Activated CD4-positive, alpha-beta memory T cell treated with anti-CD3 and anti-CD28 coated beads, Interleukin-2, amount 10 ng/mL, durations not matched to agents 7 days and 5 days (primary cell): ENCODE measurements around the gene PKLR. TPM values are rescaled to one million over a fixed set of nuclear protein-coding genes. Genes with fewer than 3 reads are reported as not detected.

Source experiments
- CTCF ChIA-PET: fragments of 350-600 bp; sonication (Branson Sonifier 250); formaldehyde crosslinking; loops from one replicate; lab custom pipeline; 2021; ENCODE audit warnings: antibody characterized with exemption, inconsistent platforms; lab: Charles Lee
- POLR2A ChIA-PET: fragments of 350-600 bp; sonication (Branson Sonifier 250); formaldehyde crosslinking; loops from one replicate; lab custom pipeline; 2021; ENCODE audit warnings: antibody characterized with exemption; lab: Charles Lee
- DNase-seq: peaks from one replicate; pipeline ENCODE4 v3.0.0-alpha.2; 2020
- H3K27ac Mint-ChIP-seq: one replicate; pipeline ENCODE4 v1.8.0; 2021; ENCODE audit warnings: mild to moderate bottlenecking, mixed read lengths
- H3K27me3 Mint-ChIP-seq: one replicate; pipeline ENCODE4 v1.8.0; 2021; ENCODE audit warnings: mixed read lengths
- H3K36me3 Mint-ChIP-seq: one replicate; pipeline ENCODE4 v1.8.0; 2021; ENCODE audit warnings: low read depth, mixed read lengths
- H3K4me1 Mint-ChIP-seq: one replicate; pipeline ENCODE4 v1.8.0; 2021; ENCODE audit warnings: mixed read lengths
- H3K4me3 Mint-ChIP-seq: one replicate; pipeline ENCODE4 v1.8.0; 2021; ENCODE audit warnings: mild to moderate bottlenecking, mixed read lengths
- H3K9me3 Mint-ChIP-seq: one replicate; pipeline ENCODE4 v1.8.0; 2021; ENCODE audit warnings: mixed read lengths
- total RNA-seq, 2 experiments: library from RNA; stranded (reverse); gene quantifications; one replicate each; pipeline ENCODE4 v1.2.3, GENCODE V29; 2021

Gene PKLR
- total RNA-seq, 2 experiments from 2014 or later: not detected

DNA sequence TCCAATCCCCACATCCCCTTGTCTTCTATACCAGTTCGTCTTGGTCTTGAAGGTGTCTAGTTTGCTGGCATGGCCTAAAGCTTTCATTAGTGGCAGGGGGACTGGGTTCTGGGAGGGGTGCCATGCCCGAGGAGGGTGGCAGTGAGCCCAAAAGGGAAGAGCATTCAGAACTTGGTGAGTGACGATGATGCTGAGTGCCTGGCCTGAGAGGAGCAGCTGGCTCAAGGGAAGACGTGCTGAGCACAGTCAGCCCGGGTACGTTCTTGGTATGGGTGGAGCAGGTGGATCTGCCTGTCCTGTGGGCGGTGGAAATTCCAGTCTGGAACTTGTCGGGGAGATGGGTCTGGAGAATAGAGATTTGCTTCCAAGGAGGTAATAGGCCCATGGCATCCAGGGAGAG is 12.0 kb upstream of the PKLR start:
- DNase-seq: no peak
- Mint-ChIP-seq H3K27ac (no peak overlapping the region), H3K9me3 (no peaks in the 10 kb centered on the region), H3K4me3 (no peak overlapping the region), H3K4me1 (peaks cover 39% of the 10 kb centered on the region), H3K36me3 (peaks cover 61% of the 10 kb centered on the region), H3K27me3 (no peaks in the 10 kb centered on the region)
- ChIA-PET CTCF (interaction anchor here (0.8 to 1.3 kb wide), 3 partner anchors 10 to 62 kb away, joined by 3 to 4 read pairs (median 4); no protein-coding TSS in a partner anchor), POLR2A (interaction anchor here (1.6 kb wide), 1 partner anchor 40 kb away, joined by 5 read pairs; the partner anchor contains the start of gene CLK2)

DNA sequence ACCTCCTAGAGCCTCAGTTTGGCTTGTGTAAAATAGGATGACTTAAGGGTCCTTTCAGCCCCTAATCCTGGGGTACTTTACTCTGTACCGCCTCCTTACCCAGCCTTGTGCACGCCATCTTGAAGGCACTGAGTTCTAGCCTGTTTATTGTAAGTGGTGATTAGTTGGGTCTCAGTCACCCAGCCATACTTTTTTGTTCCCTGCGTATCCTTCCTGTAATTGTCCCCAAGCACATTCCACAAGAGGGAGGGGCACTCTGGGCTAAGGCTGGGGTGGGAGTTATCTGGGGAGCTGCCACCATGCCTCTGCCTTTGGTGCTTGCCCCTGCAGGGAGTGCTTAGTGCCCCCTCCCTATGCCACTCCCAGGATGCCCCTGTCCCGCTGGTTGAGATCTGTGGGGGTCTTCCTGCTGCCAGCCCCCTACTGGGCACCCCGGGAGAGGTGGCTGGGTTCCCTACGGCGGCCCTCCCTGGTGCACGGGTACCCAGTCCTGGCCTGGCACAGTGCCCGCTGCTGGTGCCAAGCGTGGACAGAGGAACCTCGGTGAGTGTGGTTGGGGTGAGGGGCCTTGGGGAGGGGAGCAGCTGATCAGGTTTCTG is 8.3 kb upstream of the PKLR start:
- no peak for DNase-seq
- Mint-ChIP-seq H3K27ac (peak overlapping the region; percentile 97), H3K4me1 (peaks cover 50% of the 10 kb centered on the region), H3K4me3 (peak overlapping the region; percentile 92), H3K27me3 (no peaks in the 10 kb centered on the region), H3K9me3 (no peaks in the 10 kb centered on the region), H3K36me3 (peaks cover 45% of the 10 kb centered on the region)
- CTCF ChIA-PET: interaction anchor here (1.6 kb wide), 1 partner anchor 59 kb away, joined by 7 read pairs; no protein-coding TSS in a partner anchor
- POLR2A ChIA-PET: interaction anchor here (1.5 to 6.1 kb wide), 2 partner anchors 13 to 64 kb away, joined by 4 to 50 read pairs; partner anchors contain the start of gene RUSC1

- Mint-ChIP-seq H3K27ac (peak within 1 kb of the TSS; percentile 97), H3K27me3 (no peaks in the 10 kb centered on the region), H3K36me3 (peaks cover 44% of the 10 kb centered on the region), H3K4me1 (peaks cover 50% of the 10 kb centered on the region), H3K4me3 (peak within 1 kb of the TSS; percentile 92), H3K9me3 (no peaks in the 10 kb centered on the region)
- ChIA-PET POLR2A (interaction anchor here (0.7 to 6.1 kb wide), 16 partner anchors 9 to 255 kb away, joined by 3 to 50 read pairs (median 4); partner anchors contain the start of genes CLK2, HCN3, KRTCAP2 and RUSC1), CTCF (interaction anchor here (0.6 to 2.3 kb wide), 9 partner anchors 8 to 136 kb away, joined by 3 to 39 read pairs (median 4); partner anchors contain the start of genes KRTCAP2 and RUSC1)
- peak; percentile 99 for DNase-seq
Observed at GRCh38 chr1:155308493-155309422, 7.5 kb upstream of the PKLR start, which contains the start of gene FDPS. Gene FDPS, plus strand, starts transcription at chr1:155308866. Its CDS starts 924 bp downstream, at chr1:155309790.

- no peak for DNase-seq
- Mint-ChIP-seq H3K36me3 (peaks cover 32% of the 10 kb centered on the region), H3K4me1 (peaks cover 40% of the 10 kb centered on the region), H3K27me3 (no peaks in the 10 kb centered on the region), H3K27ac (peak overlapping the region; percentile 97), H3K4me3 (peak overlapping the region; percentile 17), H3K9me3 (no peaks in the 10 kb centered on the region)
- POLR2A ChIA-PET: interaction anchor here (0.9 to 6.1 kb wide), 9 partner anchors 11 to 155 kb away, joined by 3 to 50 read pairs (median 6); partner anchors contain the start of genes CLK2, RUSC1 and SCAMP3
- CTCF ChIA-PET: interaction anchor here (0.8 to 2.3 kb wide), 8 partner anchors 14 to 135 kb away, joined by 3 to 39 read pairs (median 4); partner anchors contain the start of genes KRTCAP2 and RUSC1
Observed at GRCh38 chr1:155307247-155307740, 6.1 kb upstream of the PKLR start.

DNA sequence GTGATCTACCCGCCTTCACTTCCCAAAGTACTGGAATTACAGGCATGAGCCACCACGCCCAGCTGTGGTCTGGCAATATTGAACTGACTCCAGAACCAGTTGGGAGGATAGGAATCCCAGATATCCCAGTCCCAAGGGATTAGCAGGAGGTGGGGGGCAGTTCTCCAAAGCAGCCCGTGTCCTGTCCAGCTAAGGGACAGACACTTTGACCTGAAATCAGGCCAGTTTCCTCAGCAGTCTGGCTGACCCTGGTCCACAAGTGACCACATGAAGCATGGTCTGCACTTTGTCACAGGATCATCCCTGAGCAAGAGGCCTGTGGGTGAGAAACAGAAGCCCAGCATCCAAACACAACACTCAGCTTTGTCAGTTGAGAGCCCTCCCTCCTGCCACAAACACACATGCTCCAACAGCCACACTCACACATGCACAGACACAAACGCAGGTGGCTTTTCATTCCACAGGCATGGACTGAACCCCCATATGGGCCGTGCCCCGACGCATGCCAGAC is 4.7 kb upstream of the PKLR start:
- Mint-ChIP-seq H3K4me3 (no peak overlapping the region), H3K36me3 (peaks cover 20% of the 10 kb centered on the region), H3K27me3 (no peaks in the 10 kb centered on the region), H3K9me3 (no peaks in the 10 kb centered on the region), H3K4me1 (peaks cover 27% of the 10 kb centered on the region), H3K27ac (peak overlapping the region; percentile 21)
- ChIA-PET POLR2A (interaction anchor here (1.7 kb wide), 1 partner anchor 33 kb away, joined by 3 read pairs; the partner anchor contains the start of gene CLK2), CTCF (interaction anchor here (0.6 to 0.8 kb wide), 3 partner anchors 18 to 300 kb away, joined by 3 read pairs; no protein-coding TSS in a partner anchor)
- no peak for DNase-seq

DNA sequence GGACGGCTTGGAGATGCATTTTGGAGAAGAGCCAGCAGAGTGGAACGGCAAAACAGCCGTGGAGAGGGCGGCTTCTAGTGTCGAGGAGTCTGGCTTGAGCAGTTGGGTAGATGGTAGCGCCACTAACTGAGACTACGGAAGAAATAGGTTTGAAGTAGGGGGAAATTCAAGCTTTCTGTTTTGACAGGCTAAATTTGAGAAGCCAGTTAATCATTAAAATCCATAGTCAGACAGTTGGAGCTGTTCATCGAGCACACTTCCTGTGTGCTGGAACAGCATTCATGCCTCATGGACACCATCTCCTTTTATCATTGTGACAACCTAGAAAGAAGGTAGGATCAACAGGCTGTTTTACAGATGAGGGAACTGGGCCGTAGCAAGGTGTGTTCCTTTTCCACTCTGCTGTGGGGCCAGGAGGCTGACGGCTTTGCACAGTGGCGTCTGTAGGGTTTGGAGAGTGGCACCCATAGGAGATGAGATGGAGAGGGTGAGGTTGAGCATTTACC is 3.4 kb upstream of the PKLR start:
- peaks cover 15% of the 10 kb centered on the region for H3K4me1 Mint-ChIP-seq
- no peaks in the 10 kb centered on the region for H3K9me3 Mint-ChIP-seq
- ChIA-PET CTCF (interaction anchor here (0.6 kb wide), 1 partner anchor 313 kb away, joined by 3 read pairs; no protein-coding TSS in a partner anchor), POLR2A (interaction anchor here (0.7 to 1.7 kb wide), 2 partner anchors 32 to 43 kb away, joined by 3 to 4 read pairs; partner anchors contain the start of genes CLK2 and SCAMP3)
- DNase-seq: no peak
- H3K4me3 Mint-ChIP-seq: no peak overlapping the region
- H3K36me3 Mint-ChIP-seq: peaks cover 6% of the 10 kb centered on the region
- H3K27me3 Mint-ChIP-seq: no peaks in the 10 kb centered on the region
- H3K27ac Mint-ChIP-seq: no peak overlapping the region

DNA sequence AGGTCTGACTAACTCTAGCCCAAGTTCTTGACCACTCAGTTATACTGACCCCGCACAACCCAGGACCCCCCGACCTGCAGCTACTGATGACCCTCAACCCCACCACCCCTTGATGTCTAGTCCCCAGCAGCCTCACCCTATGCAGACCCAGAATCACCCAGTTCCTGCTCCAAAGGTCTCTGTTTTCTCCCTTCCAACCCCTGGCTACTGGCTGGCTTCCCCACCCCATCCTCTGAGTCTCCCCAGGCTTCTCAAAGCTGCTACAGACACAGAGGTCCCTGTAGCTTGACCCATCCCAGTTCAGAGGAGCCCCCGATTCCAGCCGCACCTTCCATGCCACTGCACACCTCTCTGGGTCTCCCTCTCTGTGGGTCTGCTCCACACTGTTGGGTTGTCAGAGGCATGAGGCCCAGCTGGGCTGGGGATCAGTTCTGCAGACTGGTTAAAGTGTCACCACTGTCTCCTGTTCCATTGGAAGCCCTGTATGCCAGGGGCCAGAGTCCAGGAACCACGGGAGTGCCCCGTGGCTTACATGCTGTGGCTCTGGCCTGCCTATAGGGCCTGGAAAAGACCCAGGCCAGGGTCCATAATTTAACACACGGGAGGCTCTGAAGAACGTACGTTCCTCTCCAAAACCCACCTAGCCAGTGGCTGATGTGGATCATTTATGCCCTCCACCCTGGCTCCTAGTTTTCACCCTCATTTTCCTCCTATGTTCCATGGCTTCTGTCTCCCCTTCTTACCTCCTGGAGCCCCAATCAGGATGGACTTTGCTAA is 497 bp downstream of the PKLR start:
- H3K9me3 Mint-ChIP-seq: no peaks in the 10 kb centered on the region
- H3K36me3 Mint-ChIP-seq: no peaks in the 10 kb centered on the region
- no peak overlapping the region for H3K4me3 Mint-ChIP-seq
- POLR2A ChIA-PET: interaction anchor here (1.2 kb wide), 1 partner anchor 28 kb away, joined by 3 read pairs; no protein-coding TSS in a partner anchor
- no peak for DNase-seq
- peaks cover 1% of the 10 kb centered on the region for H3K4me1 Mint-ChIP-seq
- H3K27ac Mint-ChIP-seq: no peak overlapping the region
- CTCF ChIA-PET: no interaction called here
- H3K27me3 Mint-ChIP-seq: peaks cover 18% of the 10 kb centered on the region

DNA sequence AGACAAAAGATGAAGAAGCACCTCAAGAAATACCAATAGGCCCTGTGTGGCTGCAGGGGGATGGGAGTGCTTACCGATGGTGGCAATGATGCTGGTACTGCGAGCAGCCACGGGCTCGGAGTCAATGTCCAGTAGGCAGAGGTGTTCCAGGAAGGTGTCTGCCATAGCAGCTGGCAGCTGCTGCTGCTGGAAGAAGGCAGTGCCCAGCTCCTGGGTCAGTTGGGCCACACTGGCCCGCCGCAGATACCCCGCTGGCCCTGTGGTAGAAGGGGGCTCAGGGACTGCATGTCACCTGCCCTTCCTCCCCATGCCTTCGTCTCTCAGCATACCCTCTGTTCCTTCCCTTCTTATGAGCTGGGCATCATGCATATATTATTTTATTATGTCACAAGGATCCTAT is 1.2 kb downstream of the PKLR start:
- ChIA-PET CTCF (no interaction called here), POLR2A (interaction anchor here (0.7 to 1.2 kb wide), 2 partner anchors 23 to 27 kb away, joined by 3 read pairs; no protein-coding TSS in a partner anchor)
- no peak overlapping the region for H3K4me3 Mint-ChIP-seq
- H3K27ac Mint-ChIP-seq: no peak overlapping the region
- H3K9me3 Mint-ChIP-seq: no peaks in the 10 kb centered on the region
- no peak for DNase-seq
- H3K27me3 Mint-ChIP-seq: peaks cover 22% of the 10 kb centered on the region
- H3K36me3 Mint-ChIP-seq: no peaks in the 10 kb centered on the region
- H3K4me1 Mint-ChIP-seq: peaks cover 4% of the 10 kb centered on the region

GRCh38 chr1:155297384-155297783 is 3.9 kb downstream of the PKLR start:
- no peak for DNase-seq
- Mint-ChIP-seq H3K27me3 (peaks cover 39% of the 10 kb centered on the region), H3K4me3 (no peak overlapping the region), H3K4me1 (peaks cover 8% of the 10 kb centered on the region), H3K9me3 (no peaks in the 10 kb centered on the region), H3K27ac (no peak overlapping the region), H3K36me3 (no peaks in the 10 kb centered on the region)
- CTCF ChIA-PET: no interaction called here
- POLR2A ChIA-PET: interaction anchor here (1.1 kb wide), 1 partner anchor 20 kb away, joined by 3 read pairs; no protein-coding TSS in a partner anchor

DNA sequence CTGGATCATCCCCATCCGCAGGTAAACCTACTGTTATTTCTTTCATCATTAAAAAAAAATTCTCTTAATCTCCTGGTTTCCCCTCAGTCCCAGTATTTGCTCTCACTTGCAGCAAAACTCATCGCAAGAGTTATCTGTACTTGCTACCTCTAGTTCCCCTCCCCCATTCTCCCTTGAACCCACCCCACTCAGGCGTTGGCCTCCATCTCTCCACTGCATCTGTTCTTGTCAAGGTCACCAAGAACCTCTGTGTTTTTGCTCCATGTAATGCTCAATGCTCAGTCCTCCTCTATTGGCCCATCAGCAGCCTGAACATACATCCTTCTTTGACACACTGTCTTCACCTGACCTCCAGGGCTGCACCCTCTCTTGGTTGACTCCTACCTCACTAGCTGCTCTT is 4.6 kb downstream of the PKLR start:
- Mint-ChIP-seq H3K4me3 (no peak overlapping the region), H3K9me3 (no peaks in the 10 kb centered on the region), H3K27ac (no peak overlapping the region), H3K27me3 (peaks cover 43% of the 10 kb centered on the region), H3K36me3 (no peaks in the 10 kb centered on the region), H3K4me1 (peaks cover 8% of the 10 kb centered on the region)
- ChIA-PET CTCF (no interaction called here), POLR2A (no interaction called here)
- DNase-seq: no peak

DNA sequence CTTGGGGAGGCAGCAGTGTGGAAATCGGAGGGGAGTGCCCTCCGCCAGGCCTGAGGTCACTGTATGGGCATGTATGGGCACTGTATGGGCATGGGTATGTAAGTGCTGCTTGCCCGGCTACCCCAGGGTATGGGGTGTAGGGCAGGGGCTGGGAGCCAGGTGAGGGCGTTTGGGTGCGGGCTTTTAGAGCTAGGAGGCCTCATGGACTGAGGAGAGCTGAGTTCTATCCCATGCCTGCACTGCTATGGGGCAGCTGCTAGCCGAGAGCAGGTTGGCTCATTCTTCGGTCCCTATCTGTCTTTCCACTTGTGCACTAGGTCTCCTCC is 5.3 kb downstream of the PKLR start:
- Mint-ChIP-seq H3K4me3 (no peak overlapping the region), H3K4me1 (peaks cover 8% of the 10 kb centered on the region), H3K36me3 (no peaks in the 10 kb centered on the region), H3K27me3 (peaks cover 46% of the 10 kb centered on the region), H3K27ac (no peak overlapping the region), H3K9me3 (no peaks in the 10 kb centered on the region)
- POLR2A ChIA-PET: no interaction called here
- no peak for DNase-seq
- CTCF ChIA-PET: no interaction called here
